ENCODE data around the gene STK25.
"Not testable (repeated sequence)": the region's sequence is repeated elsewhere in the genome, so short reads cannot be mapped to it uniquely, and the experiment has no call there.

STK25 gene

DNA sequence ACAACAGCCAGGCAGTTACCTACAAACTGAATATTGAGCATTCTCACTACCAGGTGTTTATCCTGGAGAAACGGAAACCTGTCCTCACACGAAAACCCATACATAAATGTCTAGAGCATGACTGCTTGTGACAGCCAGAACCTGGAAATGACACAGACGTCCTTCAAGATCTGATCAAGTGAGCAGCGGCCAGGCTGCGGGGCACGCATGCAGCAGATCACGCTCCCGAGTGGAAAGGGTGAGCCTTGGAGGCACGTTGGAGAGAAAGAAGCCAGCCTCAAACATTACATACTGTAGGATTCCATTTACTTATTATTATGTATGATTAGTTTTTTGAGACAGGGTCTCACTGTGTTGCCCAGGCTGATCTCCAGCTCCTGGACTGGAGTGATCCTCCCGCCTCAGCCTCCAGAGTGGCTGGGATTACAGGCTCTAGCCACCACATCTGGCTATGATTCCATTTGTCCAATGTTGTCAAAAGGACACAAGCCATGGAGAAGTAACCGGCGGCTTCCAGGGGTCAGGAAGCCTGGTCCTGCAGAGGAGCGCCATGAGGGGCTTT is 22.9 kb upstream of the STK25 start:
- peaks cover under 1% of the 10 kb centered on the region for H3K36me3 Mint-ChIP-seq (ENCODE audit: low read depth)
- peaks cover 16% of the 10 kb centered on the region for H3K27me3 Mint-ChIP-seq (ENCODE audit: low read depth)
- H3K4me1 Mint-ChIP-seq = no peaks in the 10 kb centered on the region
- no peak overlapping the region for H3K27ac Mint-ChIP-seq
- H3K4me3 Mint-ChIP-seq = no peak overlapping the region
- H3K9me3 Mint-ChIP-seq = peaks cover 3% of the 10 kb centered on the region
- TF ChIP-seq, protein P1, sequence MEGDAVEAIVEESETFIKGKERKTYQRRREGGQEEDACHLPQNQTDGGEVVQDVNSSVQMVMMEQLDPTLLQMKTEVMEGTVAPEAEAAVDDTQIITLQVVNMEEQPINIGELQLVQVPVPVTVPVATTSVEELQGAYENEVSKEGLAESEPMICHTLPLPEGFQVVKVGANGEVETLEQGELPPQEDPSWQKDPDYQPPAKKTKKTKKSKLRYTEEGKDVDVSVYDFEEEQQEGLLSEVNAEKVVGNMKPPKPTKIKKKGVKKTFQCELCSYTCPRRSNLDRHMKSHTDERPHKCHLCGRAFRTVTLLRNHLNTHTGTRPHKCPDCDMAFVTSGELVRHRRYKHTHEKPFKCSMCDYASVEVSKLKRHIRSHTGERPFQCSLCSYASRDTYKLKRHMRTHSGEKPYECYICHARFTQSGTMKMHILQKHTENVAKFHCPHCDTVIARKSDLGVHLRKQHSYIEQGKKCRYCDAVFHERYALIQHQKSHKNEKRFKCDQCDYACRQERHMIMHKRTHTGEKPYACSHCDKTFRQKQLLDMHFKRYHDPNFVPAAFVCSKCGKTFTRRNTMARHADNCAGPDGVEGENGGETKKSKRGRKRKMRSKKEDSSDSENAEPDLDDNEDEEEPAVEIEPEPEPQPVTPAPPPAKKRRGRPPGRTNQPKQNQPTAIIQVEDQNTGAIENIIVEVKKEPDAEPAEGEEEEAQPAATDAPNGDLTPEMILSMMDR (IDR thresholded peaks at IDR 0.05; ENCODE audit: unreplicated experiment in 3 of 3) = no peak

DNA sequence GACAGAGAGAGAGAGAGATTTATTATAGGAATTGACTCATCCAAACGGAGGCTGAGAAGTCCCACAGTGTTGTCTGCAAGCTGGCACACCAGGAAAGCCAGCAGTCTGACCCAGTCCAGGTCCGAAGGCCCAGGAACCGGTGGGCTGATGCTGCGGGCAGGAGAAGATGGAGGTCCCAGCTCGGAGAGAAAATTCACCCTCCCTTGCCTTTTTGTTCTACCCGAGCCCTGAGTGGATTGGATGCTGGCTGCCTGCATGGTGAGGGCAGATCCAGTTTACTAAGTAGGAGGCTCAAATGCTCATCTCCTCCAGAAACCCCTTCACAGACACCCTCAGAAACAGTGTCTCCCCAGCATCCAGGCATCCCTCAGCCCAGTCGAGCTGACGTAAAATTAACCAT is 22.2 kb upstream of the STK25 start:
- no peaks in the 10 kb centered on the region for H3K4me1 Mint-ChIP-seq

DNA sequence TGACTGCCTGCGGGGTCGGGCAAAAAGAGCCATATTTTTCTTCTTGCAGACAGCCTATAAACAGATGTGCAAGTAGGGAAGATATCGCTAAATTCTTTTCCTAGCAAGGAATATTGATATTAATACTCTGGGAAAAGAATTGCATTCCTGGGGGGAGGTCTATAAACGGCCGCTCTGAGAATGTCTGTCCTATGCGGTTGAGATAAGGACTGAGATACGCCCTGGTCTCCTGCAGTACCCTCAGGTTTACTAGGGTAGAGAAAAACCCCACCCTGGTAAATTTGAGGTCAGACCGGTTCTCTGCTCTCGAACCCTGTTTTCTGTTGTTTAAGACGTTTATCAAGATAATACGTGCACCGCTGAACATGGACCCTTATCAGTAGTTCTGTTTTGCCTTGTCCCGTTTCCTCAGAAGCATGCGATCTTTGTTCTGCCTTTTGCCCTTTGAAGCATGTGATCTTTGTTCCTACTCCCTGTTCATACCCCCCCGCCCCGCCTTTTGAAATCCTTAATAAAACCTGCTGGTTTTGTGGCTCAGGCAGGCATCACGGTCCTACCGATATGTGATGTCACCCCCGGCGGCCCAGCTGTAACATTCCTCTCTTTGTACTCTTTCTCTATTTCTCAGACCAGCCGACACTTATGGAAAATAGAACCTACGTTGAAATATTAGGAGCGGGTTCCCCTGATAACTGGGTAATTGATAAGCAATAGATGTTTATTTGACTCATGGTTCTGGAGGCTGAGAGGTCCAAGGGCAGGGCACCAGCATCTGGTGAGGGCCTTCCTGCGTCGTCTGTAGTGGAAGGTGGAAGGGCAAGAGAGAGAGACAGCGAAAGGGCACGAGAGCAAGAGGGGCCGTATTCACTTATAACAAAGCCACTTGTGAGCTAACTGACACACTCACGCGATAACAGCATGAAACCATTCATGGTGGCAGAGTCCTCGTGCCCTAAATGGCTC is 17.7 kb upstream of the STK25 start:
- H3K27ac Mint-ChIP-seq; H3K4me3 Mint-ChIP-seq; H3K4me1 Mint-ChIP-seq; H3K36me3 Mint-ChIP-seq (ENCODE audit: low read depth): not testable (repeated sequence)
- H3K9me3 Mint-ChIP-seq = peaks cover 12% of the 10 kb centered on the region
- peaks cover 11% of the 10 kb centered on the region for H3K27me3 Mint-ChIP-seq (ENCODE audit: low read depth)

More for the DNA sequence above, 22.2 kb upstream of the STK25 start:
- Mint-ChIP-seq H3K36me3 (ENCODE audit: low read depth) (peaks cover 3% of the 10 kb centered on the region), H3K9me3 (peaks cover 8% of the 10 kb centered on the region), H3K4me3 (no peak overlapping the region), H3K27ac (no peak overlapping the region), H3K27me3 (ENCODE audit: low read depth) (peaks cover 12% of the 10 kb centered on the region)
- TF ChIP-seq, protein P1 (IDR thresholded peaks at IDR 0.05; ENCODE audit: unreplicated experiment in 3 of 3) = no peak

DNA sequence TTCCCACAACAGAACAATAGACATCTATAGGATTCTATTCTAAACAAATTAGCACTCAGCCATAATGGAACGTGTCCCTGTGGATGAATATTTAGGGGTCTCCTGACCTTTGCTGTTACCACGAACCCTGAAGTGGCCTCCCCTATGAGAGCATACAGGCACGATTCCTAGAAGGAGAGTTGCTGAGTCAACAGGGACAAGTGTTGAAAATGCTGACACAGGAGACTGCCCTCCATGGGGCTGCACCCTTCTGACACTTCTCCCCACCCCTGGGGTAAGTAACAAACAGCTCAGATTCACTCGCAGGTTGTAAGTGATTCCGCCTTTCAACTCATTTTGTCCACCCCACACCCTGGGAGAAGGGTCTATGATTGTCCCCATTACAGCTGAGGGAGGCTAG is 14.1 kb upstream of the STK25 start:
- TF ChIP-seq, protein P1 (IDR thresholded peaks at IDR 0.05; ENCODE audit: unreplicated experiment in 3 of 3) = no peak
- H3K27me3 Mint-ChIP-seq (ENCODE audit: low read depth) = peaks cover 3% of the 10 kb centered on the region
- H3K9me3 Mint-ChIP-seq = peaks cover 12% of the 10 kb centered on the region
- H3K4me1 Mint-ChIP-seq = no peaks in the 10 kb centered on the region
- peaks cover 3% of the 10 kb centered on the region for H3K36me3 Mint-ChIP-seq (ENCODE audit: low read depth)
- no peak overlapping the region for H3K27ac Mint-ChIP-seq
- H3K4me3 Mint-ChIP-seq = no peak overlapping the region

DNA sequence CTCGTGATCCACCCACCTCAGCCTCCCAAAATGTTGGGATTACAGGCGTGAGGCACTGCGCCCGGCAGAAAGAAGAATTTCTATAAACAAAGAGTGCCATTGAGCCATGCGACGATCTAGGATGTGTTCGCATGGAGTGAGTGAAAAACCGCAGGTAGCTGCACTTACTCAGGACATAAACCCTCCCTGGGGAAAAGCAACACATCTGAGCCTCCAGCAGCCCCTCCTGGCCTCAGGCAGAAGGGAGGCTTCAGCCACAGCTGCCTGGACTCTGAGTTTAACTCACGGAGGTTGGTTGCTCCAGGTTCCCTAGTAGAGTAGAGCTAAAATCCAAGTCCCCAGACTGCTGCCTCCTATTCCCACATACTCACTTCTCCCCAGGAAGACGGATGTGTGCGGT is 11.3 kb upstream of the STK25 start:
- Mint-ChIP-seq H3K9me3 (peaks cover 5% of the 10 kb centered on the region), H3K27me3 (ENCODE audit: low read depth) (peaks cover 2% of the 10 kb centered on the region), H3K27ac (no peak overlapping the region), H3K4me1 (no peaks in the 10 kb centered on the region), H3K4me3 (no peak overlapping the region), H3K36me3 (ENCODE audit: low read depth) (no peaks in the 10 kb centered on the region)
- TF ChIP-seq, protein P1 (IDR thresholded peaks at IDR 0.05; ENCODE audit: unreplicated experiment in 3 of 3) = no peak

DNA sequence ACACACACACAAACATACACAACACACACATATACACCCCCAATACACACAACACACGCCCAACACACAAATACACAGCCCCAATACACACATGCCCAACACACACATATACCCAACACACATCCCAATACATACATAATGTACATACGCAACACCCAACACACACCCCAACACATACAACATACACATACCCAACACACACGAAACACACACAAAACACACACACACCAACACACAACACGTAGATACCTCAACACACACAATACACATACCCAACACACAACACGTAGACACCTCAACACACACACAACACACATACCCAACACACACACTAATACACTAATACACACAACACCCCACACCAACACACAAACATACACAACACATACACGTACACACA is 8.9 kb upstream of the STK25 start:
- Mint-ChIP-seq H3K9me3 (peaks cover 5% of the 10 kb centered on the region), H3K36me3 (ENCODE audit: low read depth) (no peaks in the 10 kb centered on the region), H3K27ac (no peak overlapping the region), H3K4me1 (no peaks in the 10 kb centered on the region), H3K4me3 (no peak overlapping the region), H3K27me3 (ENCODE audit: low read depth) (peaks cover 4% of the 10 kb centered on the region)
- TF ChIP-seq, protein P1 (IDR thresholded peaks at IDR 0.05; ENCODE audit: unreplicated experiment in 3 of 3) = no peak
